GM10847 (cell line): Measurements from ENCODE around the gene CNIH3.

ENCODE experiments used
- POLR2A ChIP-seq: IDR thresholded peaks from 2 replicates; pipeline ENCODE4 v1.6.1; 2011; ENCODE audit not compliant: insufficient read length; ENCODE audit errors: extremely low read depth

The CNIH3 gene

GRCh38 chr1:224615861-224616755, at the start of gene CNIH3:
Gene CNIH3 (plus strand): TSS chr1:224616317. CDS start chr1:224617175, 858 bp downstream.
- no peak for TF ChIP-seq POLR2A

- no peak for TF ChIP-seq POLR2A
Measured at GRCh38 chr1:224569276-224569675, 46.8 kb upstream of the CNIH3 start.

- TF ChIP-seq POLR2A, result no peak
Measured at GRCh38 chr1:224579526-224579925, 36.6 kb upstream of the CNIH3 start.

- no peak for TF ChIP-seq POLR2A
Measured at GRCh38 chr1:224580006-224580405, 36.1 kb upstream of the CNIH3 start.

- no peak for TF ChIP-seq POLR2A
Measured at GRCh38 chr1:224582041-224582440, 34.1 kb upstream of the CNIH3 start.

GRCh38 chr1:224583774-224584173, 32.3 kb upstream of the CNIH3 start:
- no peak for TF ChIP-seq POLR2A

- TF ChIP-seq POLR2A, result no peak
Measured at GRCh38 chr1:224585051-224585450, 31.1 kb upstream of the CNIH3 start.

GRCh38 chr1:224587051-224587450, 29.1 kb upstream of the CNIH3 start:
- TF ChIP-seq POLR2A, result no peak

GRCh38 chr1:224588515-224588914, 27.6 kb upstream of the CNIH3 start:
- TF ChIP-seq POLR2A, result no peak

- no peak for TF ChIP-seq POLR2A
Measured at GRCh38 chr1:224589006-224589405, 27.1 kb upstream of the CNIH3 start.

- TF ChIP-seq POLR2A, result no peak
Measured at GRCh38 chr1:224591326-224591725, 24.8 kb upstream of the CNIH3 start.

GRCh38 chr1:224592636-224593582, 23.2 kb upstream of the CNIH3 start:
- TF ChIP-seq POLR2A, result no peak

GRCh38 chr1:224594360-224594759, 21.8 kb upstream of the CNIH3 start:
- TF ChIP-seq POLR2A, result no peak

- no peak for TF ChIP-seq POLR2A
Measured at GRCh38 chr1:224594851-224595250, 21.3 kb upstream of the CNIH3 start.

- no peak for TF ChIP-seq POLR2A
Measured at GRCh38 chr1:224605482-224606181, 10.5 kb upstream of the CNIH3 start.
